Osteoblast (primary cell): Measurements from ENCODE around the gene FDPS. TPM values are rescaled to one million over a fixed set of nuclear protein-coding genes. Genes with fewer than 3 reads are reported as not detected.

Source experiments
- DNase-seq: peaks from one replicate; pipeline ENCODE4 v3.0.0; 2011; ENCODE audit warnings: low spot score, mixed read lengths; ENCODE audit not compliant: insufficient read length; ENCODE audit errors: missing footprints
- H2AFZ ChIP-seq: 2 replicates; pipeline ENCODE4 v1.6.0; 2011; ENCODE audit warnings: mild to moderate bottlenecking, low read length
- H3K27ac ChIP-seq: 2 replicates; pipeline ENCODE4 v1.5.1; 2011; ENCODE audit warnings: mild to moderate bottlenecking, low read depth, low read length, moderate library complexity
- H3K27me3 ChIP-seq: 2 replicates; pipeline ENCODE4 v1.6.0; 2012; ENCODE audit warnings: mild to moderate bottlenecking, control low read depth, inconsistent platforms, low read length, moderate library complexity; ENCODE audit not compliant: insufficient read depth
- H3K36me3 ChIP-seq: 2 replicates; pipeline ENCODE4 v1.5.1; 2011; ENCODE audit warnings: mild to moderate bottlenecking, low read length, control low read depth, moderate library complexity; ENCODE audit not compliant: insufficient read depth
- H3K4me1 ChIP-seq: 2 replicates; pipeline ENCODE4 v1.5.1; 2011; ENCODE audit warnings: mild to moderate bottlenecking, low read length, control low read depth, moderate library complexity; ENCODE audit not compliant: insufficient read depth
- H3K4me2 ChIP-seq: 2 replicates; pipeline ENCODE4 v1.6.0; 2011; ENCODE audit warnings: mild to moderate bottlenecking, low read length; ENCODE audit not compliant: insufficient read depth
- H3K4me3 ChIP-seq: fragments of 200-600 bp; sonication (generic); 3 replicates; pipeline ENCODE4 v1.5.1; 2012; ENCODE audit warnings: mild to moderate bottlenecking, low read length, inconsistent platforms; ENCODE audit not compliant: insufficient read depth
- H3K79me2 ChIP-seq: 2 replicates; pipeline ENCODE4 v1.6.0; 2012; ENCODE audit warnings: mild to moderate bottlenecking, low read length, control low read depth, inconsistent platforms; ENCODE audit not compliant: insufficient read depth
- H3K9me3 ChIP-seq: 2 replicates; pipeline ENCODE4 v1.5.1; 2011; ENCODE audit warnings: low read depth, low read length, control low read depth
- H4K20me1 ChIP-seq: 2 replicates; pipeline ENCODE4 v1.6.0; 2012; ENCODE audit warnings: mild to moderate bottlenecking, low read length, control low read depth; ENCODE audit not compliant: insufficient read depth
- total RNA-seq: library from RNA; depleted of rRNA; stranded (reverse); fragments of >200 nt; gene quantifications from 2 replicates; pipeline ENCODE4 v1.2.3, GENCODE V29; 2012
- TF ChIP-seq, protein P1 (sequence below): IDR thresholded peaks from 2 replicates; pipeline ENCODE4 v1.5.1; 2011; ENCODE audit warnings: mild to moderate bottlenecking, low read depth, low read length, moderate library complexity; ENCODE audit errors: extremely low read depth

Gene FDPS
- total RNA-seq, 1 donor, result 216 TPM

DNA sequence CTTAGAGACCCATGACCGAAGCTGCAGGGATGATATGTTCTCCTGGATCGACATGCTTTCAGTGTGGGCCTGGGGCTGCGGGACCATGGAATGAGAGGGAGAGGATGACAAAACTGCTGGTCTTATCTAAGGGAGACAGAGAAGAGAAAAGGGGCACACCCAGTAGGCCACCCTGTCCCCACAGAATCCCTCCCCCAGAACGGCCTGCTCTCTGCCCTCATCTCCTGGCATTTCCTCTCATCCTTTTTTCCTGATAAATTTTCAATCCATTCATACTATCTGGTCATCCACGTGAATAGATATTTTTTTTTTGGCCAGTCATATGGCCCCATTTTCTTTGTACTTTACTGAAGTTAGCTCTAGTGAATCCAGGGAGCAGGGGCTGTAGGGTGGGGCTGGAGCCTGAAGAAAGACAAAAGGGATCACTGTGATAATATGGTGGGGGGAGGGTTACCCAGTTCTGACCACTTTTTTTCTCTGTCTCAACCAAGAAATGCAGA, 7.3 kb upstream of the FDPS start, which contains the start of gene PKLR:
TSS of gene PKLR (minus strand) at position 97 of the 500 bp plus-strand sequence. CDS start at position 54, 43 bp downstream.
- Histone ChIP-seq H3K9me3 (no peaks in the 10 kb centered on the region), H4K20me1 (no peaks in the 10 kb centered on the region), H2AFZ (no peak within 1 kb of the TSS), H3K4me2 (no peak within 1 kb of the TSS), H3K27me3 (peaks cover 7% of the 10 kb centered on the region), H3K27ac (no peak within 1 kb of the TSS), H3K79me2 (no peaks in the 10 kb centered on the region), H3K4me3 (no peak within 1 kb of the TSS), H3K4me1 (peaks cover 16% of the 10 kb centered on the region), H3K36me3 (no peaks in the 10 kb centered on the region)
- TF ChIP-seq, protein P1, sequence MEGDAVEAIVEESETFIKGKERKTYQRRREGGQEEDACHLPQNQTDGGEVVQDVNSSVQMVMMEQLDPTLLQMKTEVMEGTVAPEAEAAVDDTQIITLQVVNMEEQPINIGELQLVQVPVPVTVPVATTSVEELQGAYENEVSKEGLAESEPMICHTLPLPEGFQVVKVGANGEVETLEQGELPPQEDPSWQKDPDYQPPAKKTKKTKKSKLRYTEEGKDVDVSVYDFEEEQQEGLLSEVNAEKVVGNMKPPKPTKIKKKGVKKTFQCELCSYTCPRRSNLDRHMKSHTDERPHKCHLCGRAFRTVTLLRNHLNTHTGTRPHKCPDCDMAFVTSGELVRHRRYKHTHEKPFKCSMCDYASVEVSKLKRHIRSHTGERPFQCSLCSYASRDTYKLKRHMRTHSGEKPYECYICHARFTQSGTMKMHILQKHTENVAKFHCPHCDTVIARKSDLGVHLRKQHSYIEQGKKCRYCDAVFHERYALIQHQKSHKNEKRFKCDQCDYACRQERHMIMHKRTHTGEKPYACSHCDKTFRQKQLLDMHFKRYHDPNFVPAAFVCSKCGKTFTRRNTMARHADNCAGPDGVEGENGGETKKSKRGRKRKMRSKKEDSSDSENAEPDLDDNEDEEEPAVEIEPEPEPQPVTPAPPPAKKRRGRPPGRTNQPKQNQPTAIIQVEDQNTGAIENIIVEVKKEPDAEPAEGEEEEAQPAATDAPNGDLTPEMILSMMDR, result no peak
- peak; percentile 0 for DNase-seq

DNA sequence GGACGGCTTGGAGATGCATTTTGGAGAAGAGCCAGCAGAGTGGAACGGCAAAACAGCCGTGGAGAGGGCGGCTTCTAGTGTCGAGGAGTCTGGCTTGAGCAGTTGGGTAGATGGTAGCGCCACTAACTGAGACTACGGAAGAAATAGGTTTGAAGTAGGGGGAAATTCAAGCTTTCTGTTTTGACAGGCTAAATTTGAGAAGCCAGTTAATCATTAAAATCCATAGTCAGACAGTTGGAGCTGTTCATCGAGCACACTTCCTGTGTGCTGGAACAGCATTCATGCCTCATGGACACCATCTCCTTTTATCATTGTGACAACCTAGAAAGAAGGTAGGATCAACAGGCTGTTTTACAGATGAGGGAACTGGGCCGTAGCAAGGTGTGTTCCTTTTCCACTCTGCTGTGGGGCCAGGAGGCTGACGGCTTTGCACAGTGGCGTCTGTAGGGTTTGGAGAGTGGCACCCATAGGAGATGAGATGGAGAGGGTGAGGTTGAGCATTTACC, 4.1 kb upstream of the FDPS start:
- H3K27me3 ChIP-seq, result no peaks in the 10 kb centered on the region
- H3K79me2 ChIP-seq, result peaks cover 10% of the 10 kb centered on the region
- H3K4me2 ChIP-seq, result no peak overlapping the region
- DNase-seq, result peak; percentile 39
- peaks cover 31% of the 10 kb centered on the region for H3K4me1 ChIP-seq
- H3K9me3 ChIP-seq, result no peaks in the 10 kb centered on the region
- H3K4me3 ChIP-seq, result no peak overlapping the region
- TF ChIP-seq, protein P1, result no peak
- no peak overlapping the region for H3K27ac ChIP-seq
- H2AFZ ChIP-seq, result no peak overlapping the region
- H3K36me3 ChIP-seq, result no peaks in the 10 kb centered on the region
- H4K20me1 ChIP-seq, result no peaks in the 10 kb centered on the region

DNA sequence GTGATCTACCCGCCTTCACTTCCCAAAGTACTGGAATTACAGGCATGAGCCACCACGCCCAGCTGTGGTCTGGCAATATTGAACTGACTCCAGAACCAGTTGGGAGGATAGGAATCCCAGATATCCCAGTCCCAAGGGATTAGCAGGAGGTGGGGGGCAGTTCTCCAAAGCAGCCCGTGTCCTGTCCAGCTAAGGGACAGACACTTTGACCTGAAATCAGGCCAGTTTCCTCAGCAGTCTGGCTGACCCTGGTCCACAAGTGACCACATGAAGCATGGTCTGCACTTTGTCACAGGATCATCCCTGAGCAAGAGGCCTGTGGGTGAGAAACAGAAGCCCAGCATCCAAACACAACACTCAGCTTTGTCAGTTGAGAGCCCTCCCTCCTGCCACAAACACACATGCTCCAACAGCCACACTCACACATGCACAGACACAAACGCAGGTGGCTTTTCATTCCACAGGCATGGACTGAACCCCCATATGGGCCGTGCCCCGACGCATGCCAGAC, 2.7 kb upstream of the FDPS start:
- Histone ChIP-seq H3K79me2 (peaks cover 23% of the 10 kb centered on the region), H2AFZ (peak overlapping the region; percentile 54)

DNA sequence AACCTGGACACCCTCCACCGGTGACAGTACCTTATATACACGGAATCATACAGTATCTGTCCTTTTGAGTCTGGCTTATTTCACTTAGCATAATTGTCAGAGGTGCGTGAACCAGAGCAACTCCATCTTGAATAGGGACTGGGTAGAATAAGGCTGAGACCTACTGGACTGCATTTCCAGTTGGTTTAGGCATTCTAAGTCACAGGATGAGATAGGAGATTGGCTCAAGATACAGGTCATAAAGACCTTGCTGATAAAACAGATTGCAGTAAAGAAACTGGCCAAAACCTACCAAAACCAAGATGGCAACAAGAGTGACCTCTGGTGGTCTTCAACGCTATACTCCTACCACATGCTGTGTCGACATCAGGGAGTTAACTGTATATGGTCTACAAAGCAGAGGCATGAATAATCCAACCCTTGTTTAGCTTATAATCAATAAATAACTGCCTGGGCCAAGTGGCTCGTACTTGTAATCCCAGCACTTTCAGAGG, 1.4 kb upstream of the FDPS start:
- peak overlapping the region; percentile 87 for H3K27ac ChIP-seq
- peaks cover 37% of the 10 kb centered on the region for H3K4me1 ChIP-seq
- peaks cover 34% of the 10 kb centered on the region for H3K79me2 ChIP-seq
- H3K4me2 ChIP-seq, result no peak overlapping the region
- peaks cover 11% of the 10 kb centered on the region for H3K36me3 ChIP-seq
- DNase-seq, result no peak
- TF ChIP-seq, protein P1, result peak; percentile 47
- no peak overlapping the region for H2AFZ ChIP-seq
- no peaks in the 10 kb centered on the region for H4K20me1 ChIP-seq
- no peak overlapping the region for H3K4me3 ChIP-seq
- no peaks in the 10 kb centered on the region for H3K27me3 ChIP-seq
- H3K9me3 ChIP-seq, result no peaks in the 10 kb centered on the region

More for the DNA sequence above, 2.7 kb upstream of the FDPS start:
- TF ChIP-seq, protein P1, result no peak
- Histone ChIP-seq H3K27ac (no peak overlapping the region), H3K4me3 (no peak overlapping the region), H3K4me1 (peaks cover 37% of the 10 kb centered on the region), H3K9me3 (no peaks in the 10 kb centered on the region), H4K20me1 (no peaks in the 10 kb centered on the region), H3K27me3 (no peaks in the 10 kb centered on the region), H3K36me3 (peaks cover 7% of the 10 kb centered on the region), H3K4me2 (peak overlapping the region; percentile 34)
- DNase-seq, result peak; percentile 84
